HepG2 (cell line): Measurements from ENCODE around the gene CTLA4. TPM values are rescaled to one million over a fixed set of nuclear protein-coding genes. Genes with fewer than 3 reads are reported as not detected.

Experiments used
- ATAC-seq: fragments of 200-7000 bp; cut with Tn5 transposase; 3 replicates; pipeline ENCODE4 v1.9.1; 2020; ENCODE audit warnings: mild to moderate bottlenecking, moderate library complexity
- BruUV-seq: library from RNA; stranded (reverse); fragments of 400-500 nt; replicated peaks from 2 replicates; lab custom pipeline; 2021; lab: Mats Ljungman, UMichigan
- CTCF ChIA-PET: fragments of 300-600 bp; formaldehyde crosslinking; extraction: SDS; loops from one replicate; lab custom pipeline; 2021; ENCODE audit warnings: low total read pairs, inconsistent platforms, low intra/inter-chr PET ratio; lab: Yijun Ruan, JAX
- POLR2A ChIA-PET: fragments of 350-600 bp; sonication (Branson Sonifier 250); formaldehyde crosslinking; loops from one replicate; lab custom pipeline; 2020; ENCODE audit warnings: antibody characterized with exemption, inconsistent platforms; lab: Yijun Ruan, JAX
- DNase-seq: peaks from one replicate; pipeline ENCODE4 v3.0.0-alpha.2; 2015; ENCODE audit warnings: low spot score
- FAIRE-seq: peaks from 3 replicates; lab custom pipeline; 2011; peaks lifted over from hg19 to GRCh38; lab: Jason Lieb, UNC
- H2AFZ ChIP-seq: one replicate; pipeline ENCODE4 v1.6.1; 2011; ENCODE audit warnings: low read length, inconsistent platforms
- H3K27ac ChIP-seq: fragments of 300-600 bp; 3 replicates; pipeline ENCODE4 v1.8.0; 2011; ENCODE audit warnings: mixed run types, mild to moderate bottlenecking, mixed read lengths, low read length, inconsistent platforms; ENCODE audit not compliant: insufficient read depth; ENCODE audit errors: extremely low read length
- H3K27me3 ChIP-seq, 2 experiments: fragments of 200-600 bp in 1 of 2; 2 replicates in 1 of 2; 3 replicates in 1 of 2; pipeline versions ENCODE4 v1.6.0 to v1.8.0; 2011; ENCODE audit warnings: low read length in 2 of 2, mild to moderate bottlenecking in 2 of 2, moderate library complexity in 2 of 2, inconsistent platforms in 1 of 2; ENCODE audit not compliant: insufficient read depth in 2 of 2, control insufficient read depth in 1 of 2
- H3K36me3 ChIP-seq, 2 experiments: fragments of 200-600 bp in 1 of 2; replicated peaks in 1 of 2; 2 replicates in 1 of 2; 3 replicates in 1 of 2; pipeline versions ENCODE4 v1.5.1 to v1.8.0; 2011; ENCODE audit warnings: low read length in 2 of 2, inconsistent platforms in 1 of 2; ENCODE audit not compliant: insufficient read depth in 2 of 2, control insufficient read depth in 1 of 2
- H3K4me1 ChIP-seq: 2 replicates; pipeline ENCODE4 v1.5.1; 2012; ENCODE audit warnings: low read length, inconsistent platforms; ENCODE audit not compliant: insufficient read depth
- H3K4me2 ChIP-seq: 2 replicates; pipeline ENCODE4 v1.6.0; 2011; ENCODE audit warnings: low read depth, low read length, inconsistent platforms
- H3K4me3 ChIP-seq, 3 experiments: fragments of 200-600 bp in 1 of 3; sonication (generic), shearing (Covaris generic) in 1 of 3; replicated peaks in 1 of 3; 2 replicates each; pipeline ENCODE4 v1.5.1; 2011 to 2016; ENCODE audit warnings: low read length in 3 of 3, inconsistent platforms in 2 of 3, low read depth in 2 of 3, mild to moderate bottlenecking in 2 of 3, control low read depth in 1 of 3, mixed read lengths in 1 of 3; ENCODE audit not compliant: insufficient read depth in 1 of 3
- H3K79me2 ChIP-seq: one replicate; pipeline ENCODE4 v1.6.1; 2011; ENCODE audit warnings: low read length, inconsistent platforms; ENCODE audit not compliant: insufficient read depth
- H3K9ac ChIP-seq: 2 replicates; pipeline ENCODE4 v1.6.0; 2011; ENCODE audit warnings: mild to moderate bottlenecking, low read depth, low read length, inconsistent platforms; ENCODE audit not compliant: insufficient read depth
- H3K9me3 ChIP-seq: 2 replicates; pipeline ENCODE4 v1.5.1; 2012; ENCODE audit warnings: mild to moderate bottlenecking, low read length
- H4K20me1 ChIP-seq: 2 replicates; pipeline ENCODE4 v1.6.0; 2011; ENCODE audit warnings: inconsistent platforms, mild to moderate bottlenecking, low read length, moderate library complexity; ENCODE audit not compliant: insufficient read depth
- FOXC1 ChIP-seq: sonication (generic); formaldehyde crosslinking; IDR thresholded peaks from 2 replicates; pipeline ENCODE4 v1.8.0; 2022; ENCODE audit warnings: mild to moderate bottlenecking, missing genetic modification reagents, borderline replicate concordance
- SIN3A ChIP-seq: IDR thresholded peaks from 2 replicates; pipeline ENCODE4 v1.6.1; 2011; ENCODE audit warnings: low read depth, mild to moderate bottlenecking, control low read depth, low read length, borderline replicate concordance
- SPEN ChIP-seq: sonication (generic); formaldehyde crosslinking; IDR thresholded peaks from 2 replicates; pipeline ENCODE4 v1.5.1; 2020; ENCODE audit warnings: low read depth, mild to moderate bottlenecking, missing genetic modification reagents
- TBP ChIP-seq: sonication (generic); formaldehyde crosslinking; IDR thresholded peaks from 2 replicates; pipeline ENCODE4 v1.5.0; 2020; ENCODE audit warnings: missing genetic modification reagents
- ZNF343 ChIP-seq: sonication (generic); formaldehyde crosslinking; IDR thresholded peaks from 2 replicates; pipeline ENCODE4 v1.4.0; 2020; ENCODE audit warnings: mild to moderate bottlenecking, missing genetic modification reagents
- ZNF75D ChIP-seq: sonication (generic); formaldehyde crosslinking; IDR thresholded peaks from 2 replicates; pipeline ENCODE4 v1.8.1; 2023; ENCODE audit warnings: missing genetic modification reagents, mild to moderate bottlenecking, borderline replicate concordance
- ZNF770 ChIP-seq: sonication (generic); formaldehyde crosslinking; IDR thresholded peaks from 2 replicates; pipeline ENCODE4 v1.5.0; 2020; ENCODE audit warnings: mild to moderate bottlenecking, missing genetic modification reagents
- WGBS: methylation state at CpG from one replicate; pipeline ENCODE4 v1.1.6; 2017; ENCODE audit warnings: low lambda C conversion rate; 5-methylcytosine and 5-hydroxymethylcytosine counted together
- in situ Hi-C: cut with HindIII; loops from 2 replicates; pipeline ENCODE4 v1.10.0; 2017; ENCODE audit warnings: low pct_unique_long_range_greater_than_20kb; ENCODE audit not compliant: extremely low pct_ligation_motif_present
- intact Hi-C: fragments of 100-400 bp; cut with micrococcal nuclease; formaldehyde crosslinking; loops from one replicate; pipeline ENCODE4 v1.10.0; 2022; ENCODE audit not compliant: unreplicated experiment
- polyA plus RNA-seq, 8 experiments: library from polyadenylated mRNA; depleted of rRNA in 3 of 8; stranded (reverse) in 7 of 8; unstranded in 1 of 8; fragments of >200 nt; fragmentation: Illumina TruSeq in 4 of 8; extraction: Trizol in 4 of 8; gene quantifications; 2 replicates each; pipeline versions ENCODE4 v1.2.1 to v1.2.3, GENCODE V29; 2011 to 2016; ENCODE audit warnings: low read depth in 4 of 8, missing spikeins in 1 of 8, mixed read lengths in 1 of 8; ENCODE audit not compliant: insufficient read depth in 1 of 8
- total RNA-seq, 5 experiments: library from RNA; depleted of rRNA; stranded (reverse); fragments of >200 nt; fragmentation: Illumina TruSeq; extraction: Trizol; gene quantifications; 2 replicates each; pipeline ENCODE4 v1.2.3, GENCODE V29; 2016; ENCODE audit warnings: low read depth in 1 of 5
- TF ChIP-seq, protein P1 (sequence below): sonication (generic); formaldehyde crosslinking; IDR thresholded peaks from 2 replicates; pipeline ENCODE4 v1.4.0; 2020; ENCODE audit warnings: mild to moderate bottlenecking, missing genetic modification reagents

CTLA4 gene
- total and polyA plus RNA-seq, 2 of the 13 experiments (the other 11 are each of a cell fraction or from before 2014, with no cell fraction given): 0.16 TPM; not detected in 1

DNA sequence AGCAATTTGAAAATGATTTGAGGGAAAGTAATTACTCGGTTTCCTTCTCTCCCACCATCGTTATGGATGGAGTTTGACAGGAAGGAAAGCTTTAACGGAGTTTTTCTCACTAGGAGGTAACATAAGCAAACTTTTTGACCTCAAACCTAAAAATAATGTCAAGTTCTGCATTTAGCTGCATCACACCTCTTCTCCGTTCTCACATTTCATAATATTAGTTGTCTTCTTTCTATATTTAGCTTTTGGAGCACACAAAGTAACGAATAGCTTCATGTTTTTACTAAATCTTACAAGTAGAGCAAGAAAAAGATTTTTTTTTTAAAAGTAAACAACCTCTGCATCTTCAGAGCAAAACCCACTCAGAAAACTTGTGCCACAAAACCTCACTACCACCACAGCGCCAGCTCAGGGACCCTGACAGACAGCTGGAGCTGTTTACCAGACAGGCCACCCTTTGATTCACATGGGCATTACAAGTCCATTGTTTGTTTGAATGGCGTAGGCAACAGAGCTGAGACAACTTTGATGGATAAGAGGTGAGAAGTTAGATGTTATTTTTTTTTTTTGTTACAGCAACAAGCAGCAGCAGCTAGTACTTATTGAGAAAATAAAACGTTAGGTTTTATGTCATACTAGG, 47.1 kb downstream of the CTLA4 start:
- Histone ChIP-seq H2AFZ (no peak overlapping the region), H3K27me3 (no peaks in the 10 kb centered on the region), H3K9me3 (no peaks in the 10 kb centered on the region), H3K4me2 (no peak overlapping the region), H3K9ac (no peak overlapping the region), H3K4me3 (no peak overlapping the region), H3K27ac (no peak overlapping the region), H3K4me1 (peaks cover 6% of the 10 kb centered on the region; the same call in 1 of the 2 replicates), H4K20me1 (no peaks in the 10 kb centered on the region), H3K36me3 (no peaks in the 10 kb centered on the region), H3K79me2 (no peaks in the 10 kb centered on the region)
- no peak for TF ChIP-seq ZNF343 (CRISPR knock-in tag)
- no peak for TF ChIP-seq FOXC1 (CRISPR knock-in tag)
- TF ChIP-seq SPEN (CRISPR knock-in tag): no peak
- TF ChIP-seq, protein P1, sequence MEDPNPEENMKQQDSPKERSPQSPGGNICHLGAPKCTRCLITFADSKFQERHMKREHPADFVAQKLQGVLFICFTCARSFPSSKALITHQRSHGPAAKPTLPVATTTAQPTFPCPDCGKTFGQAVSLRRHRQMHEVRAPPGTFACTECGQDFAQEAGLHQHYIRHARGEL (CRISPR knock-in tag): no peak
- no peak for TF ChIP-seq SIN3A
- no peak for TF ChIP-seq ZNF770 (CRISPR knock-in tag)
- no peak for TF ChIP-seq TBP
- no peak for TF ChIP-seq ZNF75D
- BruUV-seq: no TSS peak
- in situ Hi-C loops (loop anchor here (10.0 to 25.0 kb wide), 3 partner anchors 430 to 1077 kb away; no protein-coding TSS in a partner anchor), intact Hi-C loops (loop anchor here (5.0 kb wide), 1 partner anchor 1342 kb away; no protein-coding TSS in a partner anchor)
- ATAC-seq: no peak; the same call in 2 of the 3 replicates
- no peak for FAIRE-seq
- WGBS: 48% methylated on average over 8 of the region's 8 CpGs
- POLR2A ChIA-PET: no interaction called here
- no peak for DNase-seq
- CTCF ChIA-PET: no interaction called here
